A172 (cell line): ENCODE results near the gene RBM10. TPM values are rescaled to one million over a fixed set of nuclear protein-coding genes. Genes with fewer than 3 reads are reported as not detected.
A peak's percentile ranks its signal among the peaks of the same experiment; 100 is the strongest.
"Not testable (repeated sequence)": the region's sequence is repeated elsewhere in the genome, so short reads cannot be mapped to it uniquely, and the experiment has no call there.

ENCODE experiments used
- DNase-seq: peaks from one replicate; pipeline ENCODE4 v3.0.0-alpha.2; 2015; ENCODE audit warnings: low spot score
- total RNA-seq: library from RNA; depleted of rRNA; stranded (reverse); fragments of >200 nt; shearing (Covaris generic); gene quantifications from 2 replicates; pipeline ENCODE4 v1.2.3, GENCODE V29; 2014; rRNA removed

RBM10 gene
- 42.6 and 48.8 TPM in 2 replicates for total RNA-seq

GRCh38 chrX:47144626-47145394, at the start of gene RBM10, which contains the start of gene NDUFB11:
Gene RBM10 (plus strand): TSS chrX:47145221. CDS start chrX:47147482, 2,261 bp downstream.
Gene NDUFB11 (minus strand): TSS chrX:47144702. CDS start chrX:47144679, 23 bp downstream.
- DNase-seq: peak; percentile 92

GRCh38 chrX:47097018-47097417, 48.0 kb upstream of the RBM10 start:
- DNase-seq: no peak

DNA sequence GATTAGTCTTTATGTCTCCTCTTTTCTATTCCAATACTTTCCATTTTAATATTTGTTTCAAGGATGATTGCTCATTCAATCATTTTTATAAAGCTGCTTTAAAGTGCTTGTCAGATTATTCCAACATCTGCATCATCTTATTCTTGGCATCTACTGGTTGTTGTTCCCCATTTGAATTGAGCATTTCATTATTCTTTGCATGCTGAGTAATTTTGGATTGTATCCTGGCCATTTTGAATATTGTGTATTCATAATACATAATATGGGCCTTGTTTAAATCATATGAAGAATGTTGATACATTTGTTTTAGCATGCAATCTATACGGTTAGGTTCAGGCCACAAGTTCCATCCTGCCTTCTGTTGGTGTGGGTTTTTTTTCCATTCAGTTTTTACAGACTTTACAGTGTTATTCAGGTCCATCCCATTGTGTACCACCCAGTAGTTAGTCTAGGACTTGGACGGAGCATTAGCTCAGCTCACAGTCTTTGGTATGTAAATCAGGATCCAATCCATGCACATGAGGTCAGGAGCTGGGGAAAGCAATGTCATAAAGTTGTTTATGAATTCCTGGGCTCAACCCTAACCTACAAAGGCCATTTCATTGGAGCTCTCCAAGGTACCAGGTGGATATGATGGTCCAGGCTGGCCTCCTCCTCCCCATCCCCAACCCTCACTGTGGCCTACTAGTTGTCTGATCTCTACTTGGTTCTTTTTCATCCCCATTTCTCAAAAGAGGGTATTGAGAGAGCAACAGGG, 46.5 kb upstream of the RBM10 start:
- DNase-seq: no peak

DNA sequence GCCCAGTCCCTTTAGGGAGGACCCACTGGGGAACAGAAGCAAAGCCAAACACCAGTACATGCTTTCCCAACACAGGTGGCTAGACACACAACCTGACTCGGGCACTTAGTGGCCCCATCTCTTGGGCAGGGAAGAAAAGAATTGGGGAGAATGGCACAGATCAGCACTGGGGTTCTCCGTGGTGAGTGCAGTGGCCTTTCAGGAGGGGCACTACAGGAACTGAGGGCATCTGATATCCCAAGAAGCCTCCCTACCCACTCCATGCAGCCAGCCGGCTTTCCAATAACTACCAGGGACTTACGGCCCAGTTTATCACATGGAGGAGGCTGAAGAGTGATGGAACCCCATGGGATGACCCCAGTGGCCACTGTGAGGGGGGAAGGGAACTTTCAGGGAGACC, 43.8 kb upstream of the RBM10 start:
- no peak for DNase-seq

- not testable (repeated sequence) for DNase-seq
These were observed 33.9 kb upstream of the RBM10 start for GRCh38 chrX:47110936-47111615.

GRCh38 chrX:47112316-47112954, 32.6 kb upstream of the RBM10 start:
- DNase-seq: no peak

DNA sequence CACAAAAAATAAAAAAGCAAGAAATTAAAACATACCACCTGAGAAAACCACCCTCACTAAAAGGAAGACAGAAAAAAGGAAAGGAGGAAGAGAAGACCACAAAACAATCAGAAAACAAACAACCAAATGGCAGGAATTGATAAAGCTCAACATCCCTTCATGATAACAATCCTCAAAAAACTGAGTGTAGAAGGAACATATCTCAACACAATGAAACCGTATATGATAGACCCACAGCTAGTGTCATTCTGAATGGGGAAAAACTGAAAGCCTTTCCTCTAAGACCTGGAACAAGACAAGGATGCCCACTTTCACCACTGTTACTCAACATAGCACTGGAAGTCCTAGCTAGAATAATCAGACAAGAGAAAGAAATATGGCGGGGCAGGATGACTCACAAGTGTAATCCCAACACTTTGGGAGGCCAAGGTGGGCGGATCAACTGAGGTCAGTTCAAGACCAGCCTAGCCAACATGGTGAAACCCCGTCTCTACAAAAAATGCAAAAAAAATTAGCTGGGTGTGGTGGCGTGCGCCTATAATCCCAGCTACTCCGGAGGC, 28.4 kb upstream of the RBM10 start:
- DNase-seq: not testable (repeated sequence)

GRCh38 chrX:47124466-47124865, 20.6 kb upstream of the RBM10 start:
- not testable (repeated sequence) for DNase-seq

- peak; percentile 96 for DNase-seq
These were observed 15.7 kb upstream of the RBM10 start for GRCh38 chrX:47129157-47129898.

- DNase-seq: no peak
These were observed 15.1 kb upstream of the RBM10 start for GRCh38 chrX:47129899-47130358.

DNA sequence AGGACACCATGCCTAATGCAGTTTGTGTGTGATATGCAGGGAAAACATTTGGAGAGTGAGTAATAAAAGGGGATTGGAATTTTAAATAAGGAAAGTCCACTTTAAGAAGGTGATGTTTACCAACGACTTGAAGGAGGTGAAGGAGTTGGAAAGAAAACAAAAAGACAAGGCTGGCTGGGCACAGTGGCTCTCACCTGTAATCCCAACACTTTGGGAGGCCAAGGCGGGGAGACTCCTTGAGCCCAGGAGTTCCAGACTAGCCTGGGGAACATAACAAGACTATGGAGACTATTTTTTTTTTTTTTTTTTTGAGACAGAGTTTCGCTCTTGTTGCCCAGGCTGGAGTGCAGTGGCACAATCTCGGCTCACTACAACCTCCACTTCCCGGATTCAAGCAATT, 11.5 kb upstream of the RBM10 start:
- no peak for DNase-seq

DNA sequence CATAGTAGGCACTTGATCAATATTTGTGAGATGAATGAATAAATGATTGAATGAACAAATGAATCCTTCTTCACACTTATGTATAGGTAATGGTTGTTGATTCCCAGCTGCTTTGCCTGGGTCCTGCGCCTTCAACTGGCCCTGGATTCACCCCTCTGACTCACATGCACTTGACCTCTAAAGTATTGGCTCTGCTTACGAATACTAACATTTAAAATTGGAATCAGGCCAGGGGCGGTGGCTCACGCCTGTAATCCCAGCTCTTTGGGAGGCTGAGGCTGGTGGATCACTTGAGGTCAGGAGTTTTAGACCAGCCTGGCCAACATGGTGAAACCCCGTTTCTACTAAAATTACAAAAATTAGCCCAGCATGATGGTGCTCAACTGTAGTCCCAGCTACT, 9.4 kb upstream of the RBM10 start:
- DNase-seq: peak; percentile 35

- DNase-seq: no peak
These were observed 6.8 kb upstream of the RBM10 start for GRCh38 chrX:47138171-47138570.

DNA sequence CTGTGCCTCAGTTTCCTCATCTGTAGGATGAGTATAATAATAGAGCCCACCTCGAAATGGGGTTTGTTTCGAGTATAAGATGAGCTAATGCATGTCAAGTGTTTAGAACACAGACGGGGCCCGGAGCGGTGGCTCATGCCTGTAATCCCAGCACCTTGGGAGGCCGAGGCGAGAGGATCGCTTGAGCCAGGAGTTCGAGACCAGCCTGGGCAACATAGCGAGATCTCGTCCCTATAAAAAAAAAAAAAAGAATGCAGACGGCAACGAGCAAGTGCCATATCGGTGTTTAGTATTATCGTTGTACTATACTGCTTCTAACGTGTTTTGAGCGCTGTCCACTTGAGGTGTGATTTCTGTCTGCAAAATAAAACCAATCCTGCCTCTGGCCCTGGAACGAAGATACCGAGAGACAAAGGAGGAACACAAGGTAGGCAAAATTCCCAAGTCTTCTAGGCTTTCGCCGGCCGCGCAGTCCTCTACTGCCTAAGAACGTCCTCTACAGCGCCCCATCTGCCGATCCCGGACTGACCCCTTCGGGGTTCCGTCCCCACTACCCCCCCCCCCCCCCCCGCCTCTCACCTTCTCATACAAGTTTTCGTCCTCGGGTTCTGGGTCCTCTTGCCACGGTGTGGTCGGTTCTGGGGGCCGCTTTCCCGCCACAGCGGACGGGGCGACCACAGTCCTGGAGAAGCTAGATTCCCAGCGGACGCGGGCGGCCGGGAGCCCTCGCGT, 961 bp upstream of the RBM10 start:
- DNase-seq: peak; percentile 17

DNA sequence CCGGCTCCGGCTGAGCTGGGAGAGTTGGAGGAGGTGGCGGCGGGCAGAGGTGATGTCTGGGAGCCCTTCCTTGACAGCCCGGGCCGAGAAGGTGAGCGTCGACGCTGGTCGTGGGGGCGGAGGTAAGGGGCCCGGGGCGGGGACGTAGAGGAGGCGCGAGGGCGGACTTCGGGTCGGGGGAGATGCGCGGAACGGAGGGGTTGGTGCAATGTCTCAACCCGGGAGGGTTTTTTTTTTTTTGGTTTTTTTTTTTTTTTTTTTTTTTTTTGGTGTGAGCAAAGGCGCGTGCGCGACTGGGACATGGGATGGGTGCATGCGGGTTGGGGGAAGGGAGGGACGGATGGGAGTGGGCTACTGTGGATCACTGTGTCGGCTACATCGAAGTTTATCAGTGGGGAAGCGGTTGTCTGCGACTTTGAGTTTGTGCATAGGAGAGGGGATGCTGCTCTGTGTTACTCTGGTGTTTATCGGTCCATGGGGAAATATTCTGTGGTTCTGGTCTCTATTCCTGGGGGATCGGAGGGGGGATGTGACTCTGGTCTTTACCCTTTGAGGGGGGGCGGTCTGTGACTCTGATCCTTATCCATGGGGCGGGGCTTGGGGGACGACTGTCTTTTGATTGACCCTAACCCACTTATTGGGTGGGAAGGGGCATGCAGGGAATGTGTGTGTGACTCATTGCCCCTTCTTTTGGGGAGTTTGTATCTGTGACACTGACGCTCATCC, 537 bp downstream of the RBM10 start:
- DNase-seq: no peak

- DNase-seq: no peak
These were observed 1.3 kb downstream of the RBM10 start for GRCh38 chrX:47146121-47146935.

GRCh38 chrX:47146936-47147859, 2.2 kb downstream of the RBM10 start:
- DNase-seq: no peak
